ENCODE results near the gene PODNL1. TPM values are rescaled to one million over a fixed set of nuclear protein-coding genes. Genes with fewer than 3 reads are reported as not detected.
"Not testable (repeated sequence)": the region's sequence is repeated elsewhere in the genome, so short reads cannot be mapped to it uniquely, and the experiment has no call there.

PODNL1 gene
- polyA plus RNA-seq, 3 donors from 2014 or later, result not detected

- peaks cover 0 to 5% (median 0%) of the 10 kb centered on the region in 3 donors for H3K36me3 Mint-ChIP-seq
- DNase-seq, result no peak
- peaks cover 0 to 19% of the 10 kb centered on the region in 2 donors for H3K4me1 Mint-ChIP-seq
- peak overlapping the region in 2 of 5 donors; percentile 36 to 44 for H3K4me3 Mint-ChIP-seq
- H3K27ac Mint-ChIP-seq, result peak overlapping the region in 1 of 6 donors; percentile 50
- H3K27me3 Mint-ChIP-seq (ENCODE audit: low read depth in 3 of 3), result peaks cover 0 to 3% (median 2%) of the 10 kb centered on the region in 3 donors
- no peaks in the 10 kb centered on the region for H3K9me3 Mint-ChIP-seq
Measured at GRCh38 chr19:13979686-13980085, 41.5 kb upstream of the PODNL1 start.

GRCh38 chr19:13979244-13979615, 41.0 kb upstream of the PODNL1 start:
- Mint-ChIP-seq H3K36me3 (peaks cover 1 to 9% (median 4%) of the 10 kb centered on the region in 3 donors), H3K27ac (no peak overlapping the region)

DNA sequence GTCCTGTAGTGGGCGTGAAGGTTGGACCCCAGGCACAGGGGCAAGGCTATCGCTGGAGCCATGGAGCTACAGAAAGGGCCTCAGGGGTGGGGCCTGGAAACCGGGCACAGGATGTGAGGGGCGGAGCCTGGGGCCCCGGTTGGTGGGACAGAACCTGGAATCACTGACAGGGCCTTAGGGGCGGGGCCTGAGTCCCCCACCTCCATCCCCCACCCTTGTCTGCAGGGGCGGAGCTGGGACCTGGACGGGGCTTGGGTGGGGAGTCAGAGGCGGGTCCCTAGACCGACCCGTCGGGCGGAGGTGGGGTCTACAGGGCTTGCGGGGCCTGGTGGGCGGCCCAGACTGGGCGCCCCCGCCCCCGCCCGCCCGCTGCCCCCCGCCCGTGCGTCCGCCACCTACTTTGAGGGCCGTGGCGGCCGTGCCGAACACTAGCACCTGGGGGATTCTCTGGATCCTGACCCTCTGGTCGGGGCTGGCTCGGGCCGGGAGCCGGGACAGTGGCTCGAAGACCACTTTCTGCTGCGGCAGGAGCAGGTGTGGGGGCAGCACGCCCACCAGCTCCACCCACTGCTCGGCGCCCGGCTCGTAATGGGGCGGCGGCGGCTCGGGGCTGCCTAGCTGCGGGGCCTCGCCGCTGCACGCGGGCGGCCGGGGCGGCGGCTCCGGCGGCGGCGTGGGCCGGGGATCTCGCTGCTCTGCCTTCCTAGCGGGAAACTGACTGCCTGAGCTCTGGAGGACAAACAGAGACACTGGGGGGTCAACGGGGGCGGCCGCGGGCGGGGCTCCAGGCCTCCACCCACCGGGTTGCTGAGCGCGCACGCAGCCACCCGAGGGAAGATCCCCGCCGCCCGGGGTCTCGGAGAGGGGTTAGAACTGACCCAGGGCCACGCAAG, 40.4 kb upstream of the PODNL1 start:
- H3K27me3 Mint-ChIP-seq (ENCODE audit: low read depth in 3 of 3), result peaks cover 0 to 5% (median 2%) of the 10 kb centered on the region in 3 donors
- DNase-seq, result peak in 1 of 3 donors; percentile 34
- H3K4me3 Mint-ChIP-seq, result peak overlapping the region in 4 of 5 donors; percentile 29 to 52 (median 46)
- H3K4me1 Mint-ChIP-seq, result peaks cover 0 to 16% of the 10 kb centered on the region in 2 donors
- H3K27ac Mint-ChIP-seq, result peak overlapping the region in 2 of 6 donors; percentile 23 to 78
- no peaks in the 10 kb centered on the region for H3K9me3 Mint-ChIP-seq
- peaks cover 5 to 11% (median 8%) of the 10 kb centered on the region in 3 donors for H3K36me3 Mint-ChIP-seq

More at GRCh38 chr19:13979244-13979615, 41.0 kb upstream of the PODNL1 start:
- Mint-ChIP-seq H3K4me3 (peak overlapping the region in 3 of 5 donors; percentile 20 to 46 (median 29)), H3K4me1 (peaks cover 0 to 17% of the 10 kb centered on the region in 2 donors), H3K27me3 (ENCODE audit: low read depth in 3 of 3) (peaks cover 0 to 3% (median 2%) of the 10 kb centered on the region in 3 donors), H3K9me3 (no peaks in the 10 kb centered on the region)
- DNase-seq, result no peak

DNA sequence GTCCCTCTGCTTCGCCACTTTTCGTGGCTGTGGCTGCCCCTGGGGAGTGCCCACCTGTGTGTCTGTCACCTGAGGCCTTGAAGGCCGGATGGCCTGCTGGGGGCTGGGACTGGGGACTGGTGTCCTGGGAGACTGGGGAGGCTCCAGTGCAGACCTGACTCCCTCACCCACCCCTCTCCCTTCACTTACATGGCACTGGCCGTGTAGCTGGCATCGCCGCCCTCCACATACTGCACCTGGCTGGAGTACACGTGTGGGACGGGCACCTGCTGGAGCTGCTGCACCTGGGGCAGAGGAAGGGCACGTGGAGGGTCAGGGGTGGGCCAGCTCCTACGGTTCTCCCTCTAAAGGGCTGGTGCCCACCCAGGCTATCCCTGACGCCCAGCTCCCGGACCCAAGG, 39.6 kb upstream of the PODNL1 start:
- H3K4me1 Mint-ChIP-seq, result peaks cover 0 to 15% of the 10 kb centered on the region in 2 donors
- H3K36me3 Mint-ChIP-seq, result peaks cover 5 to 11% (median 8%) of the 10 kb centered on the region in 3 donors
- H3K9me3 Mint-ChIP-seq, result no peaks in the 10 kb centered on the region
- peak overlapping the region in 1 of 5 donors; percentile 29 for H3K4me3 Mint-ChIP-seq
- peaks cover 0 to 5% (median 2%) of the 10 kb centered on the region in 3 donors for H3K27me3 Mint-ChIP-seq (ENCODE audit: low read depth in 3 of 3)
- no peak for DNase-seq
- H3K27ac Mint-ChIP-seq, result peak overlapping the region in 2 of 6 donors; percentile 23 to 78

DNA sequence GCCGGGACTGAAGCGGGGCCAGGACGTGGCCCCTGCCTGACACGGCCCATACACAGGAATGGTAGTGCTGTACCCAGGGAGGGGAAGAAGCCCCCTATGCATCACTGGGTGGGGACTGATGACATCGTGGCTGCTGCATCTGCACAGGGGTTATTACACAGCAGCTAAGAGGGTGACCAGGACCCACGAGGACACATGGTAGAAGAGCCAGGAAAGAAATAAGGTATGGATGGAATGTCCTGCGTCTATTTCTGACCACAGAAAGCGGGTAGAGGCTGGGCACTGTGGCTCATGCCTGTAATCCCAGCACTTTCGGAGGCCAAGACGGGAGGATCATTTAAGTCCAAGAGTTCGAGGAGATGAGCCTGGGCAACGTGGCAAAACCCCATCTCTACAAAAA, 38.2 kb upstream of the PODNL1 start:
- peaks cover 5 to 11% (median 8%) of the 10 kb centered on the region in 3 donors for H3K36me3 Mint-ChIP-seq
- no peak for DNase-seq
- peak overlapping the region in 4 of 6 donors; percentile 26 to 81 (median 34) for H3K27ac Mint-ChIP-seq
- H3K27me3 Mint-ChIP-seq (ENCODE audit: low read depth in 3 of 3), result peaks cover 0 to 5% (median 2%) of the 10 kb centered on the region in 3 donors
- peaks cover 0 to 7% of the 10 kb centered on the region in 2 donors for H3K4me1 Mint-ChIP-seq
- no peak overlapping the region for H3K4me3 Mint-ChIP-seq
- no peaks in the 10 kb centered on the region for H3K9me3 Mint-ChIP-seq

GRCh38 chr19:13975870-13976269, 37.7 kb upstream of the PODNL1 start:
- peaks cover 0 to 7% of the 10 kb centered on the region in 2 donors for H3K4me1 Mint-ChIP-seq
- peaks cover 5 to 11% (median 8%) of the 10 kb centered on the region in 3 donors for H3K36me3 Mint-ChIP-seq
- no peaks in the 10 kb centered on the region for H3K9me3 Mint-ChIP-seq
- DNase-seq, result no peak
- H3K27ac Mint-ChIP-seq, result peak overlapping the region in 3 of 6 donors; percentile 17 to 48 (median 18)
- no peak overlapping the region for H3K4me3 Mint-ChIP-seq
- peaks cover 0 to 3% (median 2%) of the 10 kb centered on the region in 3 donors for H3K27me3 Mint-ChIP-seq (ENCODE audit: low read depth in 3 of 3)

DNA sequence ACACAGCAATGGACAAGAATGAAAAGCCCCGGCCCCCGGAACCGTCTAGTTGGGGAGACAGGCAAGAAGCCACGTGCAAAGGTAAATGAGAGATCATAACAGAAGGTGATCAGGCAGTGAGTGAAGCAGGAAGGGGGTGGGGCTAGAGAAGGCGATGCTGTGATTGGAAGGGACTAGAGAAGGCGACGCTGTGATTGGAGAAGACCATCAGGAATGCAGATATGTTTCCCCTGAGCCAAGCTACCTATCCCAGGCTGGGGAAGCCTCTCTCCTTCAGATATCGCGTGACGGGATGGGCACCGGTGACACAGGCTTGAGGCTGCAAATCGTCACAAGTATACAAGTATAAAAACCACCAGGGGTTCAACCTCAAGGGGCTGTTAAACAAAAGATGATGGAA, 35.9 kb upstream of the PODNL1 start:
- Mint-ChIP-seq H3K27ac (peak overlapping the region in 1 of 6 donors; percentile 42), H3K36me3 (peaks cover 5 to 13% (median 9%) of the 10 kb centered on the region in 3 donors), H3K4me1 (peaks cover 0 to 4% of the 10 kb centered on the region in 2 donors), H3K9me3 (no peaks in the 10 kb centered on the region), H3K4me3 (no peak overlapping the region), H3K27me3 (ENCODE audit: low read depth in 3 of 3) (peaks cover 0 to 2% (median 2%) of the 10 kb centered on the region in 3 donors)
- no peak for DNase-seq

GRCh38 chr19:13973479-13973878, 35.3 kb upstream of the PODNL1 start:
- not testable (repeated sequence) for H3K4me1 Mint-ChIP-seq; H3K27ac Mint-ChIP-seq; H3K4me3 Mint-ChIP-seq; H3K9me3 Mint-ChIP-seq; DNase-seq; H3K27me3 Mint-ChIP-seq (ENCODE audit: low read depth in 3 of 3)
- H3K36me3 Mint-ChIP-seq, result peaks cover 5 to 16% (median 12%) of the 10 kb centered on the region in 3 donors

GRCh38 chr19:13972368-13973155, 34.3 kb upstream of the PODNL1 start:
- Mint-ChIP-seq H3K4me1 (peaks cover 0 to 4% of the 10 kb centered on the region in 2 donors), H3K36me3 (peaks cover 5 to 16% (median 12%) of the 10 kb centered on the region in 3 donors), H3K9me3 (no peaks in the 10 kb centered on the region), H3K27ac (no peak overlapping the region), H3K4me3 (no peak overlapping the region), H3K27me3 (ENCODE audit: low read depth in 3 of 3) (peaks cover 0 to 2% (median 2%) of the 10 kb centered on the region in 3 donors)
- no peak for DNase-seq

GRCh38 chr19:13971868-13972267, 33.7 kb upstream of the PODNL1 start:
- H3K36me3 Mint-ChIP-seq, result peaks cover 5 to 16% (median 12%) of the 10 kb centered on the region in 3 donors
- H3K4me1 Mint-ChIP-seq, H3K27ac Mint-ChIP-seq: not testable (repeated sequence)

DNA sequence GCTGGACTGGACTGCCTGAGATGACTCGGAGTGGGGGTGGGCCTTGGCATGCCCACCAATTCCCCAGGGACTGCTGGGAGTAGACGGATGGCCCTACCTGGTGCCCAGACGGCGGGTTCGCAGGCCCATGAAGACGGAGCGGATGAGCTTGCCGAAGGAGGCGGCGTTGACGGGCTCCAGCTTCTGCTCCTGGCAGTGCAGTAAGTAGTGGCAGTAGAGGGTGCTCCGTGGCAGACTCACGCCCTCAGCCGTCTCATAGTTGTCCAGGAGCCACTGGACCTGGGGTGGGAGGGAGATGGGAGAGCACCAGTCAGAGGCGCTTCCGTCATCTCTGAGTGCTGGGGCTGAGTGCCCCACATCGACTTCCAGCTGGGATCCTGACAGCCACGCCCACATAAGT, 31.7 kb upstream of the PODNL1 start:
- no peaks in the 10 kb centered on the region for H3K9me3 Mint-ChIP-seq
- no peak for DNase-seq
- peaks cover 0 to 2% (median 0%) of the 10 kb centered on the region in 3 donors for H3K27me3 Mint-ChIP-seq (ENCODE audit: low read depth in 3 of 3)
- H3K27ac Mint-ChIP-seq, result no peak overlapping the region
- H3K36me3 Mint-ChIP-seq, result peaks cover 5 to 14% (median 12%) of the 10 kb centered on the region in 3 donors
- no peak overlapping the region for H3K4me3 Mint-ChIP-seq
- peaks cover 0 to 2% of the 10 kb centered on the region in 2 donors for H3K4me1 Mint-ChIP-seq

More at GRCh38 chr19:13971868-13972267, 33.7 kb upstream of the PODNL1 start:
- H3K4me3 Mint-ChIP-seq; H3K9me3 Mint-ChIP-seq; H3K27me3 Mint-ChIP-seq (ENCODE audit: low read depth in 3 of 3); DNase-seq: not testable (repeated sequence)

DNA sequence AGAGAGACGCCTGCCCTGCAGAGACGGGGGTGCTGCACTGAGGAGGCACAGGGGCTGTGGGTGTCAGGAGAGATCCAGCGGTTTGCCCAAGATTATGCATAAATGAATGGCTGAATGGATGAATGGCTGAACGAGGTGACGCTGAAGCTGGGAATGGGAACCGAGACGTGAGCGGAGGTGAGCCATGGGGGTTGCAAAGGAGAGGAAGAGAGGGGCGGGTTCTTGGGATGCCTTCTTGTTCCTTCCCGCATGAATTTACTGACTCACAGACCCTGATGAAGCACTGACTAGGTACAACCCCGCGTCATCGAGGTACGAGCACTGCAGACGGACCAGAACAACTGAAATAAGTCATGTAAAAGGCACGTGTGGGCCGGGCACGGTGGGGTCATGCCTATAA, 30.8 kb upstream of the PODNL1 start:
- H3K27ac Mint-ChIP-seq, result no peak overlapping the region

GRCh38 chr19:13968383-13968935, 30.2 kb upstream of the PODNL1 start:
- peaks cover 0 to 2% (median 0%) of the 10 kb centered on the region in 3 donors for H3K27me3 Mint-ChIP-seq (ENCODE audit: low read depth in 3 of 3)
- H3K36me3 Mint-ChIP-seq, result peaks cover 0 to 15% (median 5%) of the 10 kb centered on the region in 3 donors
- H3K9me3 Mint-ChIP-seq, result no peaks in the 10 kb centered on the region
- H3K4me1 Mint-ChIP-seq, result no peaks in the 10 kb centered on the region
- H3K27ac Mint-ChIP-seq, result no peak overlapping the region
- DNase-seq, result no peak
- no peak overlapping the region for H3K4me3 Mint-ChIP-seq

More for the DNA sequence above, 30.8 kb upstream of the PODNL1 start:
- DNase-seq, result no peak
- Mint-ChIP-seq H3K27me3 (ENCODE audit: low read depth in 3 of 3) (peaks cover 0 to 3% (median 0%) of the 10 kb centered on the region in 3 donors), H3K9me3 (no peaks in the 10 kb centered on the region), H3K4me1 (no peaks in the 10 kb centered on the region), H3K36me3 (peaks cover 2 to 15% (median 6%) of the 10 kb centered on the region in 3 donors), H3K4me3 (no peak overlapping the region)
